Bronchial epithelial cell (primary cell): ENCODE results near the gene ZNF140. TPM values are rescaled to one million over a fixed set of nuclear protein-coding genes. Genes with fewer than 3 reads are reported as not detected.

ENCODE experiments used
- DNase-seq: peaks from one replicate; pipeline ENCODE4 v3.0.0-alpha.2; 2010; ENCODE audit warnings: low read depth
- FAIRE-seq: peaks from 2 replicates; lab custom pipeline; 2011; peaks lifted over from hg19 to GRCh38; lab: Jason Lieb, UNC
- H3K27me3 ChIP-seq: 2 replicates; pipeline ENCODE4 v1.5.1; 2011; ENCODE audit warnings: low read length; ENCODE audit not compliant: control insufficient read depth, insufficient read depth
- H3K36me3 ChIP-seq: 2 replicates; pipeline ENCODE4 v1.5.1; 2011; ENCODE audit warnings: low read length; ENCODE audit not compliant: control insufficient read depth, insufficient read depth
- H3K4me3 ChIP-seq: 2 replicates; pipeline ENCODE4 v1.5.1; 2011; ENCODE audit warnings: mild to moderate bottlenecking, low read depth, low read length, control low read depth
- total RNA-seq: library from RNA; depleted of rRNA; stranded (reverse); fragments of >200 nt; gene quantifications from 2 replicates; pipeline ENCODE4 v1.2.1, GENCODE V29; 2014
- TF ChIP-seq, protein P1 (sequence below): IDR thresholded peaks from 2 replicates; pipeline ENCODE4 v1.5.1; 2011; ENCODE audit warnings: mild to moderate bottlenecking, moderate library complexity, low read length, control low read depth, inconsistent platforms; ENCODE audit not compliant: insufficient read depth, severe bottlenecking

Gene ZNF140
- total RNA-seq, 1 donor from 2014 or later: 19.2 TPM

DNA sequence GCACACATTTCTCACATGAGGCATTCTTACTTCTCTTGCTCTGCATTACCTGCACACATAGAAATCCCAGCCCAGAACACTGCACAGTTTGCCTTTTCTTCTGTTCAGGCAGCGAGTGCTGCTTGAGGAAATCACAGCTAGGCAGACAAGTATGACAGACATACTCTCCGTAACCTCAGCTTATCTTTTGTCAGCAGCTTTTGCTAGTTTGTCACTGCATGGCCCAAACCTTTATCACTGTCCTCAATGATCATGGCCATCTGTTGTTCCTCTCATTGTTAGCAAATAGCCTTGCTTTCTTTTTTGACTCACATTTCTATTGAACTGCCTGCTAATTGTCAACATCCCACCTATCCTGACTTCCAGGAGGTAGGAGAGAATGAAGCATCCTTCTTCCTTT is 55.0 kb downstream of the ZNF140 start:
- TF ChIP-seq, protein P1, sequence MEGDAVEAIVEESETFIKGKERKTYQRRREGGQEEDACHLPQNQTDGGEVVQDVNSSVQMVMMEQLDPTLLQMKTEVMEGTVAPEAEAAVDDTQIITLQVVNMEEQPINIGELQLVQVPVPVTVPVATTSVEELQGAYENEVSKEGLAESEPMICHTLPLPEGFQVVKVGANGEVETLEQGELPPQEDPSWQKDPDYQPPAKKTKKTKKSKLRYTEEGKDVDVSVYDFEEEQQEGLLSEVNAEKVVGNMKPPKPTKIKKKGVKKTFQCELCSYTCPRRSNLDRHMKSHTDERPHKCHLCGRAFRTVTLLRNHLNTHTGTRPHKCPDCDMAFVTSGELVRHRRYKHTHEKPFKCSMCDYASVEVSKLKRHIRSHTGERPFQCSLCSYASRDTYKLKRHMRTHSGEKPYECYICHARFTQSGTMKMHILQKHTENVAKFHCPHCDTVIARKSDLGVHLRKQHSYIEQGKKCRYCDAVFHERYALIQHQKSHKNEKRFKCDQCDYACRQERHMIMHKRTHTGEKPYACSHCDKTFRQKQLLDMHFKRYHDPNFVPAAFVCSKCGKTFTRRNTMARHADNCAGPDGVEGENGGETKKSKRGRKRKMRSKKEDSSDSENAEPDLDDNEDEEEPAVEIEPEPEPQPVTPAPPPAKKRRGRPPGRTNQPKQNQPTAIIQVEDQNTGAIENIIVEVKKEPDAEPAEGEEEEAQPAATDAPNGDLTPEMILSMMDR: no peak
- FAIRE-seq: no peak
- no peak for DNase-seq
- Histone ChIP-seq H3K4me3 (no peak overlapping the region), H3K36me3 (no peaks in the 10 kb centered on the region), H3K27me3 (no peaks in the 10 kb centered on the region)

DNA sequence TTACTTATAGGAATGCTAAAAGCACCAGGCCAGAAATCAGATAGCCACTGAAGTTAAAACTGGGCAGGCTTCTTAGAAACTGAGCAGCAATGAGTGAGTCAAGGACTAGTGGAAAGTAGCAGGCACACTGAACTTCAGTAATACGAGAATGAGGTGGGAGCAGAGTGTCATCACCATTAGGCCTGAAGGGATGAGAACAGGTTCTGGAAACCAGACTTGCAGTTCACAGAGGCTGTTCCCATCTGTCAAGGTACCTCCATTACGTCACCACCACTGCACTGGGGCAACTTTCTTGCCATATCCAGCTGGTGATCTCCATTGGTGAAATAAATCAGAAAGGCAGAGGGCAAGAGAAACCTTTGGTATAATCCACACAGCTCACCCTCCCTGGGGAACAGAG is 65.3 kb downstream of the ZNF140 start:
- no peak overlapping the region for H3K4me3 ChIP-seq
- peaks cover 2% of the 10 kb centered on the region for H3K36me3 ChIP-seq
- TF ChIP-seq, protein P1: no peak
- DNase-seq: no peak
- no peak for FAIRE-seq
- H3K27me3 ChIP-seq: no peaks in the 10 kb centered on the region

DNA sequence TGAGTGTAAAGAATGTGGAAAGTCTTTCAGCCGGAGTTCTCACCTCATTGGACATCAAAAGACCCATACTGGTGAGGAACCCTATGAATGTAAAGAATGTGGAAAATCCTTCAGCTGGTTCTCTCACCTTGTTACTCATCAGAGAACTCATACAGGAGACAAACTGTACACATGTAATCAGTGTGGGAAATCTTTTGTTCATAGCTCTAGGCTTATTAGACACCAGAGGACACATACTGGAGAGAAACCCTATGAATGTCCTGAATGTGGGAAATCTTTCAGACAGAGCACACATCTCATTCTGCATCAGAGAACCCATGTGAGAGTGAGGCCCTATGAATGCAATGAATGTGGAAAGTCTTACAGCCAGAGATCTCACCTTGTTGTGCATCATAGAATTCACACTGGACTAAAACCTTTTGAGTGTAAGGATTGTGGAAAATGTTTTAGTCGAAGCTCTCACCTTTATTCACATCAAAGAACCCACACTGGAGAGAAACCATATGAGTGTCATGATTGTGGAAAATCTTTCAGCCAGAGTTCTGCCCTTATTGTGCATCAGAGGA is 75.5 kb downstream of the ZNF140 start:
- FAIRE-seq (peak; percentile 23), DNase-seq (no peak)
- peaks cover 7% of the 10 kb centered on the region for H3K36me3 ChIP-seq
- TF ChIP-seq, protein P1: no peak
- no peak overlapping the region for H3K4me3 ChIP-seq
- no peaks in the 10 kb centered on the region for H3K27me3 ChIP-seq

Other genes with a start within 250 kb of the ZNF140 start
- 33.4 and 43.4 TPM in 2 replicates for gene CHFR, start 193.3 kb upstream of the ZNF140 start, total RNA-seq
- gene ZNF605, start 124.6 kb upstream of the ZNF140 start, total RNA-seq: 6.3 and 9.6 TPM in 2 replicates
- gene ZNF26, start 94.6 kb upstream of the ZNF140 start, total RNA-seq: 13.4 and 14.1 TPM in 2 replicates
- 22.4 TPM in 2 replicates for gene ZNF84, start 43.4 kb upstream of the ZNF140 start, total RNA-seq
- 0.53 and 0.77 TPM in 2 replicates for gene ZNF891, start 49.4 kb downstream of the ZNF140 start, total RNA-seq
- gene ZNF10, start 49.7 kb downstream of the ZNF140 start, total RNA-seq: 2.9 and 4.1 TPM in 2 replicates
- gene ZNF268, start 100.6 kb downstream of the ZNF140 start, total RNA-seq: 15.8 and 20.7 TPM in 2 replicates
- gene ANHX, start 155.0 kb downstream of the ZNF140 start, total RNA-seq: not detected in 2 replicates